IMR-90 (cell line): Measurements from ENCODE around the gene PSMB11. TPM values are rescaled to one million over a fixed set of nuclear protein-coding genes. Genes with fewer than 3 reads are reported as not detected.

ENCODE experiments used
- ATAC-seq: fragments of 200-7000 bp; cut with Tn5 transposase; 2 replicates; pipeline ENCODE4 v1.9.1; 2020; ENCODE audit warnings: low read depth, mild to moderate bottlenecking, moderate library complexity
- BruUV-seq: library from RNA; stranded (reverse); fragments of 400-500 nt; replicated peaks from 2 replicates; lab custom pipeline; 2021; lab: Mats Ljungman, UMichigan
- CTCF ChIA-PET: fragments of 300-600 bp; formaldehyde crosslinking; extraction: SDS; loops from one replicate; lab custom pipeline; 2021; ENCODE audit warnings: antibody characterized with exemption; lab: Yijun Ruan, JAX
- POLR2A ChIA-PET: fragments of 300-600 bp; sonication (Branson Sonifier 250); formaldehyde crosslinking; loops from one replicate; lab custom pipeline; 2022; ENCODE audit warnings: antibody characterized with exemption; ENCODE audit not compliant: unreplicated experiment; lab: Charles Lee
- DNase-seq: peaks from one replicate; pipeline ENCODE4 v3.0.0; 2013
- H2AFZ ChIP-seq: replicated peaks from 2 replicates; pipeline ENCODE3; 2013; ENCODE audit warnings: low read length, mild to moderate bottlenecking; ENCODE audit not compliant: poor library complexity
- H2AK5ac ChIP-seq: 2 replicates; pipeline ENCODE4 v1.6.1; 2013; ENCODE audit warnings: low read depth, low read length, inconsistent platforms
- H2AK9ac ChIP-seq: replicated peaks from 2 replicates; pipeline ENCODE3; 2013; ENCODE audit warnings: mild to moderate bottlenecking, low read depth, low read length, moderate library complexity; ENCODE audit not compliant: poor library complexity
- H2BK120ac ChIP-seq: 2 replicates; pipeline ENCODE4 v1.6.1; 2013; ENCODE audit warnings: low read depth, low read length, inconsistent platforms
- H2BK15ac ChIP-seq: 3 replicates; pipeline ENCODE4 v1.6.1; 2013; ENCODE audit warnings: low read depth, low read length, inconsistent platforms
- H2BK20ac ChIP-seq: 2 replicates; pipeline ENCODE4 v1.6.1; 2013; ENCODE audit warnings: low read depth, mild to moderate bottlenecking, inconsistent platforms, low read length, moderate library complexity
- H2BK5ac ChIP-seq: 2 replicates; pipeline ENCODE4 v1.6.1; 2013; ENCODE audit warnings: mild to moderate bottlenecking, low read depth, low read length, inconsistent platforms; ENCODE audit not compliant: poor library complexity, severe bottlenecking
- H3K14ac ChIP-seq: replicated peaks from 2 replicates; pipeline ENCODE4 v1.6.1; 2013; ENCODE audit warnings: low read depth, low read length, inconsistent platforms
- H3K18ac ChIP-seq: 2 replicates; pipeline ENCODE4 v1.6.1; 2013; ENCODE audit warnings: low read depth, low read length, control low read depth
- H3K23ac ChIP-seq: 2 replicates; pipeline ENCODE4 v1.6.1; 2013; ENCODE audit warnings: low read depth, low read length, inconsistent platforms
- H3K27ac ChIP-seq: 2 replicates; pipeline ENCODE4 v1.5.1; 2013; ENCODE audit warnings: mild to moderate bottlenecking, control low read depth, low read length; ENCODE audit not compliant: insufficient read depth
- H3K27me3 ChIP-seq: 2 replicates; pipeline ENCODE4 v1.6.1; 2013; ENCODE audit warnings: low read length; ENCODE audit not compliant: control insufficient read depth, insufficient read depth
- H3K36me3 ChIP-seq: 2 replicates; pipeline ENCODE4 v1.6.1; 2013; ENCODE audit warnings: low read length, mixed read lengths; ENCODE audit not compliant: control insufficient read depth, insufficient read depth
- H3K4ac ChIP-seq: 2 replicates; pipeline ENCODE4 v1.6.1; 2013; ENCODE audit warnings: low read depth, low read length, inconsistent platforms
- H3K4me1 ChIP-seq: 2 replicates; pipeline ENCODE4 v1.6.1; 2013; ENCODE audit warnings: low read length, mixed read lengths; ENCODE audit not compliant: control insufficient read depth, insufficient read depth
- H3K4me2 ChIP-seq: 2 replicates; pipeline ENCODE4 v1.6.1; 2013; ENCODE audit warnings: low read depth, mild to moderate bottlenecking, control low read depth, low read length, moderate library complexity
- H3K4me3 ChIP-seq: 2 replicates; pipeline ENCODE4 v1.5.1; 2013; ENCODE audit warnings: low read depth, mild to moderate bottlenecking, control low read depth, low read length, moderate library complexity; ENCODE audit not compliant: insufficient read depth
- H3K56ac ChIP-seq: 2 replicates; pipeline ENCODE4 v1.6.1; 2013; ENCODE audit warnings: low read length, inconsistent platforms; ENCODE audit not compliant: insufficient read depth; ENCODE audit errors: extremely low read depth
- H3K79me1 ChIP-seq, 2 experiments: 2 replicates each; pipeline ENCODE4 v1.6.1; 2013; ENCODE audit warnings: low read length in 2 of 2, inconsistent platforms in 1 of 2, low read depth in 1 of 2
- H3K9ac ChIP-seq: 2 replicates; pipeline ENCODE4 v1.6.1; 2013; ENCODE audit warnings: low read depth, low read length, control low read depth
- H3K9me1 ChIP-seq: 2 replicates; pipeline ENCODE4 v1.6.1; 2013; ENCODE audit warnings: low read length, inconsistent platforms; ENCODE audit not compliant: insufficient read depth
- H3K9me3 ChIP-seq: 2 replicates; pipeline ENCODE4 v1.6.1; 2013; ENCODE audit warnings: low read length; ENCODE audit not compliant: control insufficient read depth, insufficient read depth
- H4K20me1 ChIP-seq: 2 replicates; pipeline ENCODE4 v1.6.1; 2013; ENCODE audit warnings: low read length, inconsistent platforms; ENCODE audit not compliant: insufficient read depth
- H4K5ac ChIP-seq: 2 replicates; pipeline ENCODE4 v1.6.1; 2013; ENCODE audit warnings: mild to moderate bottlenecking, low read depth, low read length, control low read depth
- H4K8ac ChIP-seq, 2 experiments: 2 replicates each; pipeline ENCODE4 v1.6.1; 2013; ENCODE audit warnings: low read depth in 2 of 2, low read length in 2 of 2, control low read depth in 1 of 2, inconsistent platforms in 1 of 2
- H4K91ac ChIP-seq: 2 replicates; pipeline ENCODE4 v1.6.1; 2013; ENCODE audit warnings: low read depth, low read length, inconsistent platforms; ENCODE audit not compliant: insufficient read depth
- BHLHE40 ChIP-seq: fragments of 150-350 bp; IDR thresholded peaks from 2 replicates; pipeline ENCODE4 v1.6.1; 2016; ENCODE audit warnings: mild to moderate bottlenecking, low read depth, low read length
- CHD1 ChIP-seq: IDR thresholded peaks from 2 replicates; pipeline ENCODE4 v1.6.1; 2012; ENCODE audit warnings: low read depth, low read length, improper control_type of control experiment
- FOS ChIP-seq: fragments of 150-350 bp; IDR thresholded peaks from 2 replicates; pipeline ENCODE4 v1.6.1; 2016; ENCODE audit warnings: low read depth, low read length
- MAZ ChIP-seq: IDR thresholded peaks from 2 replicates; pipeline ENCODE4 v1.6.1; 2012; ENCODE audit warnings: low read depth, mild to moderate bottlenecking, low read length, improper control_type of control experiment, moderate library complexity, borderline replicate concordance
- NFE2L2 ChIP-seq: fragments of 150-350 bp; IDR thresholded peaks from 2 replicates; pipeline ENCODE4 v1.6.1; 2016; ENCODE audit warnings: low read depth, mild to moderate bottlenecking, low read length
- POLR2A ChIP-seq: IDR thresholded peaks from 2 replicates; pipeline ENCODE4 v1.6.1; 2012; ENCODE audit warnings: mild to moderate bottlenecking, low read depth, low read length
- RAD21 ChIP-seq: IDR thresholded peaks from 2 replicates; pipeline ENCODE4 v1.6.1; 2012; ENCODE audit warnings: low read length, improper control_type of control experiment
- RCOR1 ChIP-seq: IDR thresholded peaks from 2 replicates; pipeline ENCODE4 v1.6.1; 2012; ENCODE audit warnings: mild to moderate bottlenecking, low read length, improper control_type of control experiment; ENCODE audit not compliant: insufficient replicate concordance
- RFX5 ChIP-seq: IDR thresholded peaks from 2 replicates; pipeline ENCODE4 v1.8.0; 2012; ENCODE audit warnings: low read depth, mild to moderate bottlenecking, low read length, moderate library complexity
- SMC3 ChIP-seq: fragments of 150-350 bp; IDR thresholded peaks from 2 replicates; pipeline ENCODE4 v1.6.1; 2016; ENCODE audit warnings: low read depth, mild to moderate bottlenecking, antibody characterized with exemption, low read length, moderate library complexity
- WGBS, 2 experiments: methylation state at CpG; one replicate each; pipeline versions ENCODE4 v1.1.5 to v1.1.7; 2013; ENCODE audit warnings: missing lambda C conversion rate in 2 of 2; ENCODE audit not compliant: insufficient read length in 1 of 2; ENCODE audit errors: extremely low coverage in 2 of 2; 5-methylcytosine and 5-hydroxymethylcytosine counted together
- dilution Hi-C: fragments of 300-500 bp; cut with HindIII; formaldehyde crosslinking; loops from one replicate; pipeline ENCODE4 v1.14.3; 2018; ENCODE audit warnings: low sequenced_read_pairs; ENCODE audit not compliant: unreplicated experiment
- in situ Hi-C: fragments of 300-500 bp; cut with MboI; formaldehyde crosslinking; loops from 3 replicates; pipeline ENCODE4 v1.14.3; 2019; ENCODE audit warnings: low sequenced_read_pairs, inconsistent platforms, mixed read lengths
- intact Hi-C: fragments of 100-400 bp; cut with micrococcal nuclease; formaldehyde crosslinking; loops from 2 replicates; pipeline ENCODE4 v1.10.0; 2022
- polyA plus RNA-seq, 3 experiments: library from polyadenylated mRNA; depleted of rRNA; stranded (reverse); fragments of >200 nt; gene quantifications; 2 replicates each; pipeline ENCODE4 v1.2.3, GENCODE V29; 2012; ENCODE audit warnings: low replicate concordance in 1 of 3
- total RNA-seq: library from RNA; depleted of rRNA; stranded (reverse); fragments of >200 nt; gene quantifications from 2 replicates; pipeline ENCODE4 v1.2.3, GENCODE V29; 2012
- TF ChIP-seq, protein P1 (sequence below): conservative IDR thresholded peaks from 2 replicates; pipeline ENCODE4 v1.5.1; 2012; ENCODE audit warnings: mild to moderate bottlenecking, low read depth, low read length, improper control_type of control experiment

Gene PSMB11
- total and polyA plus RNA-seq, 2 of the 4 experiments (the other 2 are of a cell fraction), result not detected

DNA sequence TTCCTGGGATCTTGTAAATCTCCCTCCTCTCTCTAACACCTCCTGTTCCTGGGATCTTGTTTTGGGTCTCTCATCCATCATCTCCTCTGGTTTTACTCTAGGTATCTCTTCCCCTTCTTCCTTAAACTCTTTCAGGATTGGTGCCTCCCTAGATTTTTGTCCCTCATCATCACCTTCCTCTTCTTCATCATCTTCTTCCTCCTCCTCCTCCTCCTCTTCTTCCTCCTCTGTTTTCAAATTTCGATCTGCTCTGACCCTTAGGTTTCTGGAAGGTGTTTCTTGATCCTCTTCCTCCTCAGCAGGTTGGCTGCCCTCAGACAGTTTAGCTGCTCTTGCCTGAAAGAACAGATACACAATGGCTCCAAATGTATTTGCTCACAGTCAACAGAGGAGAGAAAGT lies 38.5 kb downstream of the PSMB11 start:
- Histone ChIP-seq H3K23ac (peak overlapping the region; percentile 81), H2BK120ac (peak overlapping the region; percentile 91), H4K5ac (no peak overlapping the region), H4K91ac (peak overlapping the region; percentile 89; the same call in 1 of the 2 replicates), H3K14ac (peak overlapping the region; percentile 94), H3K9me1 (peaks cover 6% of the 10 kb centered on the region), H2AK9ac (peak overlapping the region; percentile 84), H3K18ac (no peak overlapping the region), H2AK5ac (peak overlapping the region; percentile 90), H3K56ac (peak overlapping the region; percentile 10; the same call in 1 of the 2 replicates), H3K79me1 (peaks cover 21 to 42% of the 10 kb centered on the region in 2 experiments), H3K4ac (peak overlapping the region; percentile 96), H3K36me3 (peaks cover 51% of the 10 kb centered on the region), H3K4me3 (no peak overlapping the region), H3K27ac (peak overlapping the region; percentile 93; the same call in 1 of the 2 replicates), H3K9me3 (no peaks in the 10 kb centered on the region), H4K8ac (peak overlapping the region; percentile 23 to 79; a peak in 1 of 4 replicates), H3K27me3 (no peaks in the 10 kb centered on the region), H3K9ac (peak overlapping the region; percentile 36; the same call in 1 of the 2 replicates), H2BK15ac (0 out of 3 replicates have a peak overlapping the region, but pooled peaks have one; percentile 46), H2BK5ac (peak overlapping the region; percentile 90), H2AFZ (no peak overlapping the region), H2BK20ac (0 out of 2 replicates have a peak overlapping the region, but pooled peaks have one; percentile 52), H3K4me2 (no peak overlapping the region), H3K4me1 (peaks cover 14% of the 10 kb centered on the region), H4K20me1 (no peaks in the 10 kb centered on the region)
- CTCF ChIA-PET, result interaction anchor here (1.5 kb wide), 1 partner anchor 12 kb away, joined by 8 read pairs; no protein-coding TSS in a partner anchor
- intact Hi-C loops (no loop called here), in situ Hi-C loops (loop anchor here (25.0 kb wide), 1 partner anchor 1057 kb away; the partner anchor contains the start of genes EMC9, FITM1, PSME1 and PSME2), dilution Hi-C loops (no loop called here)
- WGBS, 2 experiments, result no CpG with 5 or more reads among the region's 1 CpG
- TF ChIP-seq NFE2L2 (no peak), MAZ (no peak), POLR2A (no peak), SMC3 (no peak), RAD21 (no peak), RFX5 (no peak), FOS (no peak), RCOR1 (no peak), BHLHE40 (no peak), CHD1 (no peak)
- TF ChIP-seq, protein P1, sequence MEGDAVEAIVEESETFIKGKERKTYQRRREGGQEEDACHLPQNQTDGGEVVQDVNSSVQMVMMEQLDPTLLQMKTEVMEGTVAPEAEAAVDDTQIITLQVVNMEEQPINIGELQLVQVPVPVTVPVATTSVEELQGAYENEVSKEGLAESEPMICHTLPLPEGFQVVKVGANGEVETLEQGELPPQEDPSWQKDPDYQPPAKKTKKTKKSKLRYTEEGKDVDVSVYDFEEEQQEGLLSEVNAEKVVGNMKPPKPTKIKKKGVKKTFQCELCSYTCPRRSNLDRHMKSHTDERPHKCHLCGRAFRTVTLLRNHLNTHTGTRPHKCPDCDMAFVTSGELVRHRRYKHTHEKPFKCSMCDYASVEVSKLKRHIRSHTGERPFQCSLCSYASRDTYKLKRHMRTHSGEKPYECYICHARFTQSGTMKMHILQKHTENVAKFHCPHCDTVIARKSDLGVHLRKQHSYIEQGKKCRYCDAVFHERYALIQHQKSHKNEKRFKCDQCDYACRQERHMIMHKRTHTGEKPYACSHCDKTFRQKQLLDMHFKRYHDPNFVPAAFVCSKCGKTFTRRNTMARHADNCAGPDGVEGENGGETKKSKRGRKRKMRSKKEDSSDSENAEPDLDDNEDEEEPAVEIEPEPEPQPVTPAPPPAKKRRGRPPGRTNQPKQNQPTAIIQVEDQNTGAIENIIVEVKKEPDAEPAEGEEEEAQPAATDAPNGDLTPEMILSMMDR, result no peak
- ATAC-seq (no peak), DNase-seq (no peak)
- BruUV-seq, result no TSS peak
- POLR2A ChIA-PET, result interaction anchor here (1.0 to 1.7 kb wide), 3 partner anchors 8 to 15 kb away, joined by 3 to 6 read pairs (median 5); partner anchors contain the start of genes ACIN1 and C14orf119
